ENCODE results near the gene IRX2. TPM values are rescaled to one million over a fixed set of nuclear protein-coding genes. Genes with fewer than 3 reads are reported as not detected.

IRX2 gene
- total RNA-seq, 1 experiment from 2014 or later: not detected

- no peaks in the 10 kb centered on the region for H3K4me1 ChIP-seq (ENCODE audit: insufficient read depth, low read length, poor library complexity, severe bottlenecking)
- POLR2A ChIA-PET (ENCODE audit: low non-redundant PET): no interaction called here
- no peak for DNase-seq (ENCODE audit: low spot score)
- no peak overlapping the region for H3K27ac ChIP-seq (ENCODE audit: low read depth, low read length, poor library complexity, severe bottlenecking)
- no peaks in the 10 kb centered on the region for H3K27me3 ChIP-seq (replicated peaks; ENCODE audit: insufficient read depth, low read depth, low read length, poor library complexity)
- peaks cover 29% of the 10 kb centered on the region for H3K9me3 ChIP-seq (ENCODE audit: low read depth, low read length, poor library complexity, severe bottlenecking)
- CTCF ChIA-PET: no interaction called here
- no peaks in the 10 kb centered on the region for H3K36me3 ChIP-seq (ENCODE audit: insufficient read depth, low read length, poor library complexity, severe bottlenecking)
- BruUV-seq (replicated peaks): no TSS peak
- TF ChIP-seq EZH2 (IDR thresholded peaks at IDR 0.05; ENCODE audit: borderline replicate concordance, low read depth, low read length, poor library complexity, severe bottlenecking): no peak
- no peak for TF ChIP-seq CTCF (conservative IDR thresholded peaks at IDR 0.05; ENCODE audit: low read depth, low read length)
- no peak overlapping the region for H3K4me3 ChIP-seq (ENCODE audit: low read depth, low read length, poor library complexity, severe bottlenecking)
- intact Hi-C loops (cut with micrococcal nuclease; ENCODE audit: unreplicated experiment): no loop called here
Observed at GRCh38 chr5:2763533-2763794, 12.0 kb upstream of the IRX2 start.

GRCh38 chr5:2762744-2763532 is 11.5 kb upstream of the IRX2 start:
- intact Hi-C loops (cut with micrococcal nuclease; ENCODE audit: unreplicated experiment): no loop called here
- peaks cover 29% of the 10 kb centered on the region for H3K9me3 ChIP-seq (ENCODE audit: low read depth, low read length, poor library complexity, severe bottlenecking)
- DNase-seq (ENCODE audit: low spot score): no peak
- no peaks in the 10 kb centered on the region for H3K4me1 ChIP-seq (ENCODE audit: insufficient read depth, low read length, poor library complexity, severe bottlenecking)
- no peak overlapping the region for H3K4me3 ChIP-seq (ENCODE audit: low read depth, low read length, poor library complexity, severe bottlenecking)
- CTCF ChIA-PET: no interaction called here
- no peak overlapping the region for H3K27ac ChIP-seq (ENCODE audit: low read depth, low read length, poor library complexity, severe bottlenecking)
- no peaks in the 10 kb centered on the region for H3K27me3 ChIP-seq (replicated peaks; ENCODE audit: insufficient read depth, low read depth, low read length, poor library complexity)
- BruUV-seq (replicated peaks): no TSS peak
- H3K36me3 ChIP-seq (ENCODE audit: insufficient read depth, low read length, poor library complexity, severe bottlenecking): no peaks in the 10 kb centered on the region
- POLR2A ChIA-PET (ENCODE audit: low non-redundant PET): no interaction called here
- no peak for TF ChIP-seq EZH2 (IDR thresholded peaks at IDR 0.05; ENCODE audit: borderline replicate concordance, low read depth, low read length, poor library complexity, severe bottlenecking)
- TF ChIP-seq CTCF (conservative IDR thresholded peaks at IDR 0.05; ENCODE audit: low read depth, low read length): no peak

- Histone ChIP-seq H3K36me3 (ENCODE audit: insufficient read depth, low read length, poor library complexity, severe bottlenecking) (no peaks in the 10 kb centered on the region), H3K4me1 (ENCODE audit: insufficient read depth, low read length, poor library complexity, severe bottlenecking) (no peaks in the 10 kb centered on the region), H3K4me3 (ENCODE audit: low read depth, low read length, poor library complexity, severe bottlenecking) (no peak overlapping the region), H3K27ac (ENCODE audit: low read depth, low read length, poor library complexity, severe bottlenecking) (no peak overlapping the region), H3K9me3 (ENCODE audit: low read depth, low read length, poor library complexity, severe bottlenecking) (peaks cover 25% of the 10 kb centered on the region), H3K27me3 (replicated peaks; ENCODE audit: insufficient read depth, low read depth, low read length, poor library complexity) (no peaks in the 10 kb centered on the region)
- TF ChIP-seq EZH2 (IDR thresholded peaks at IDR 0.05; ENCODE audit: borderline replicate concordance, low read depth, low read length, poor library complexity, severe bottlenecking) (no peak), CTCF (conservative IDR thresholded peaks at IDR 0.05; ENCODE audit: low read depth, low read length) (no peak)
- no peak for DNase-seq (ENCODE audit: low spot score)
- intact Hi-C loops (cut with micrococcal nuclease; ENCODE audit: unreplicated experiment): no loop called here
- ChIA-PET CTCF (no interaction called here), POLR2A (ENCODE audit: low non-redundant PET) (no interaction called here)
- no TSS peak for BruUV-seq (replicated peaks)
Observed at GRCh38 chr5:2761921-2762488, 10.5 kb upstream of the IRX2 start.

Measured in A673 (cell line).